ENCODE results near the gene SCAMP4. TPM values are rescaled to one million over a fixed set of nuclear protein-coding genes. Genes with fewer than 3 reads are reported as not detected.

Gene SCAMP4
- total and polyA plus RNA-seq, 9 of the 15 experiments (the other 6 are each of a cell fraction or from before 2014, with no cell fraction given): 0.81 to 45.9 (median 12.8) TPM

DNA sequence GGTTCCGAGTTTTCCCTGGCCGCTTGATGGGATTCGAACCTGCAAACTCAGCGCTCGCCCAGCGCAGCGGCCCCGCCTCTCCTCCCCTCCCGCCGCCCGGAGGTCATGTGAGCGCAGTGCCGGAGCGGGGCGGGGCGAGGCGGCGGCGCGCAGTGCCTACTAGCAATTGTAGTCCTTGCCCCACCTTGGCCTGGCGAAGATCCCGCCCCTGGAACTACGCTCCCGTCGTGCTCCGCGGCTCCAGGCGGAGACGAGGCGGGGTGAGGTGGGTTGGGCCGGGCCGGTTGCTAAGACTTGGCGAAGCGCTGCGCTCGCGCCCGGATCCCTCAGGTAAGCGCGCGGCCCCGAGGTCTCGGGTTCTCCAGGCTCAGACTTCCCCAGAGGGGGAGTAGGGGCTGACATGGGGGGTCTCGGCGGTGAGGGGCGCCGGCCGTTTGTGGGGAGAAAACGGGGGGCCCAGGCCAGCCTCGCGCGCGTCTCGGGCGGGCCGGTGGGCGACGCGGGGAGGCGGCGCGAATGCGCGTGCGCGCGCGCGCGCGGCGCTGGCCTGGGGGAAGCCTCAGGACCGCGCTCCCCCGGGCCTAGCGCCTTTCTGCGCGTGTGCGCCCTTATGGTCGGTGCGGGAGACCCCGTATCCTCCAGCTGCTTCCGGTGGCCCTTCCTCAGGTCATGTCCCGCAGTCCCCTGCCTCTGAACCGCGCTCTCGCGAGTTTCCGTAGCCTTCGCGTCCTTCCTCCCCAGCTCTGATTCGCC is at the start of gene SCAMP4, which contains the start of gene ADAT3 (continued):
- TF ChIP-seq ZFP91 (CRISPR knock-in tag; IDR thresholded peaks at IDR 0.05): no peak
- TF ChIP-seq ZNF561 (CRISPR knock-in tag; conservative IDR thresholded peaks at IDR 0.05): no peak
- no peak for TF ChIP-seq CHCHD3 (CRISPR knock-in tag; IDR thresholded peaks at IDR 0.05)
- 0 out of 2 replicates have a peak, but pooled peaks have one; percentile 21 for TF ChIP-seq NR2F6 (CRISPR knock-in tag; IDR thresholded peaks at IDR 0.05)
- peak; percentile 73 for TF ChIP-seq RBBP5 (IDR thresholded peaks at IDR 0.05; ENCODE audit: borderline replicate concordance, insufficient read depth, low read length, poor library complexity, severe bottlenecking)
- TF ChIP-seq TARDBP (IDR thresholded peaks at IDR 0.05): no peak
- no peak for TF ChIP-seq DNMT1 (IDR thresholded peaks at IDR 0.05)
- no peak for TF ChIP-seq SMARCB1 (IDR thresholded peaks at IDR 0.05; ENCODE audit: insufficient read length, low read depth)

- peaks cover 5% of the 10 kb centered on the region for H3K9me1 ChIP-seq (ENCODE audit: control insufficient read depth, insufficient read depth, low read length)
- peaks cover 21% of the 10 kb centered on the region for H4K20me1 ChIP-seq (replicated peaks; ENCODE audit: control insufficient read depth, insufficient read depth, low read length)
- TSS peak; percentile 97 for BruUV-seq (replicated peaks)
- peak overlapping the region; percentile 57 for H3K4me3 ChIP-seq
- ATAC-seq: no peak
- H3K4me2 ChIP-seq (ENCODE audit: insufficient read depth, low read length): peak overlapping the region; percentile 85
- peak in 1 of 4 experiments; percentile 40 for DNase-seq (ENCODE audit: extremely low read depth in 1 of 4, low spot score in 3 of 4)
- H3K27ac ChIP-seq (ENCODE audit: extremely low read depth, low read depth, low read length): peak overlapping the region; percentile 90
- H3K27me3 ChIP-seq (ENCODE audit: control insufficient read depth in 2 of 2, insufficient read depth in 2 of 2, low read length in 2 of 2): no peaks in the 10 kb centered on the region
- H3K4me1 ChIP-seq (replicated peaks in 1 of 2; ENCODE audit: control insufficient read depth in 2 of 2, insufficient read depth in 2 of 2, low read length in 2 of 2): peaks cover 71 to 99% of the 10 kb centered on the region in 2 experiments
- POLR2A ChIA-PET: interaction anchor here (0.6 to 5.2 kb wide), 12 partner anchors 9 to 580 kb away, joined by 3 to 46 read pairs (median 3); partner anchors contain the start of gene FAM174C
- no peak for FAIRE-seq
- peaks cover 27% of the 10 kb centered on the region; the same call in 1 of the 3 replicates for H3K36me3 ChIP-seq (ENCODE audit: control insufficient read depth, insufficient read depth, low read length)
- no peaks in the 10 kb centered on the region for H3K9me3 ChIP-seq (replicated peaks; ENCODE audit: control insufficient read depth, insufficient read depth, low read depth, low read length)
- CTCF ChIA-PET (ENCODE audit: low intra/inter-chr PET ratio): no interaction called here
- intact Hi-C loops (cut with micrococcal nuclease) (no loop called here), in situ Hi-C loops (cut with MboI) (no loop called here)
- peaks cover 94% of the 10 kb centered on the region for H3K79me2 ChIP-seq (ENCODE audit: control insufficient read depth, insufficient read depth, low read length)
- 4% methylated on average over 13 of the region's 13 CpGs for WGBS (ENCODE audit: insufficient coverage, low coverage, missing lambda C conversion rate)
- peak overlapping the region; percentile 83 to 97 for H3K9ac ChIP-seq (ENCODE audit: insufficient read depth in 1 of 2, low read depth in 2 of 2, low read length in 2 of 2)
- H2AFZ ChIP-seq (ENCODE audit: low read depth, low read length): no peak overlapping the region
- TF ChIP-seq SMARCC2 (IDR thresholded peaks at IDR 0.05; ENCODE audit: low read depth): no peak
- TF ChIP-seq WHSC1 (IDR thresholded peaks at IDR 0.05; ENCODE audit: low read length): no peak
- TF ChIP-seq CBX2 (IDR thresholded peaks at IDR 0.05; ENCODE audit: insufficient read depth, low read length, poor library complexity, severe bottlenecking): no peak
- no peak for TF ChIP-seq CBFB (CRISPR knock-in tag; IDR thresholded peaks at IDR 0.05)
- peak; percentile 15; the same call in 1 of the 2 replicates for TF ChIP-seq NCOA1 (IDR thresholded peaks at IDR 0.05; ENCODE audit: low read depth)
- TF ChIP-seq, protein P1, sequence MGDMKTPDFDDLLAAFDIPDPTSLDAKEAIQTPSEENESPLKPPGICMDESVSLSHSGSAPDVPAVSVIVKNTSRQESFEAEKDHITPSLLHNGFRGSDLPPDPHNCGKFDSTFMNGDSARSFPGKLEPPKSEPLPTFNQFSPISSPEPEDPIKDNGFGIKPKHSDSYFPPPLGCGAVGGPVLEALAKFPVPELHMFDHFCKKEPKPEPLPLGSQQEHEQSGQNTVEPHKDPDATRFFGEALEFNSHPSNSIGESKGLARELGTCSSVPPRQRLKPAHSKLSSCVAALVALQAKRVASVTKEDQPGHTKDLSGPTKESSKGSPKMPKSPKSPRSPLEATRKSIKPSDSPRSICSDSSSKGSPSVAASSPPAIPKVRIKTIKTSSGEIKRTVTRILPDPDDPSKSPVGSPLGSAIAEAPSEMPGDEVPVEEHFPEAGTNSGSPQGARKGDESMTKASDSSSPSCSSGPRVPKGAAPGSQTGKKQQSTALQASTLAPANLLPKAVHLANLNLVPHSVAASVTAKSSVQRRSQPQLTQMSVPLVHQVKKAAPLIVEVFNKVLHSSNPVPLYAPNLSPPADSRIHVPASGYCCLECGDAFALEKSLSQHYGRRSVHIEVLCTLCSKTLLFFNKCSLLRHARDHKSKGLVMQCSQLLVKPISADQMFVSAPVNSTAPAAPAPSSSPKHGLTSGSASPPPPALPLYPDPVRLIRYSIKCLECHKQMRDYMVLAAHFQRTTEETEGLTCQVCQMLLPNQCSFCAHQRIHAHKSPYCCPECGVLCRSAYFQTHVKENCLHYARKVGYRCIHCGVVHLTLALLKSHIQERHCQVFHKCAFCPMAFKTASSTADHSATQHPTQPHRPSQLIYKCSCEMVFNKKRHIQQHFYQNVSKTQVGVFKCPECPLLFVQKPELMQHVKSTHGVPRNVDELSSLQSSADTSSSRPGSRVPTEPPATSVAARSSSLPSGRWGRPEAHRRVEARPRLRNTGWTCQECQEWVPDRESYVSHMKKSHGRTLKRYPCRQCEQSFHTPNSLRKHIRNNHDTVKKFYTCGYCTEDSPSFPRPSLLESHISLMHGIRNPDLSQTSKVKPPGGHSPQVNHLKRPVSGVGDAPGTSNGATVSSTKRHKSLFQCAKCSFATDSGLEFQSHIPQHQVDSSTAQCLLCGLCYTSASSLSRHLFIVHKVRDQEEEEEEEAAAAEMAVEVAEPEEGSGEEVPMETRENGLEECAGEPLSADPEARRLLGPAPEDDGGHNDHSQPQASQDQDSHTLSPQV (IDR thresholded peaks at IDR 0.05): 0 out of 2 replicates have a peak, but pooled peaks have one; percentile 26
- TF ChIP-seq ZNF444 (CRISPR knock-in tag; IDR thresholded peaks at IDR 0.05): no peak
Observed at GRCh38 chr19:1855828-1856255, 49.4 kb upstream of the SCAMP4 start.

Measured in K562 (cell line).